HepG2 (cell line): ENCODE measurements around the gene APRT. TPM values are rescaled to one million over a fixed set of nuclear protein-coding genes. Genes with fewer than 3 reads are reported as not detected.
A peak's percentile ranks its signal among the peaks of the same experiment; 100 is the strongest.

Source experiments
- ATF7 ChIP-seq, 2 experiments: fragments of 450-650 bp in 1 of 2; sonication (generic) in 1 of 2; formaldehyde crosslinking in 1 of 2; IDR thresholded peaks; 2 replicates each; pipeline versions ENCODE4 v1.4.0 to v1.6.1; 2016 to 2020; ENCODE audit warnings: antibody characterized with exemption in 1 of 2, mild to moderate bottlenecking in 1 of 2, missing genetic modification reagents in 1 of 2
- BRCA1 ChIP-seq: sonication (generic); formaldehyde crosslinking; IDR thresholded peaks from 2 replicates; pipeline ENCODE4 v1.4.0; 2020; ENCODE audit warnings: missing genetic modification reagents
- ELK4 ChIP-seq: sonication (generic); formaldehyde crosslinking; IDR thresholded peaks from 2 replicates; pipeline ENCODE4 v1.9.0; 2021; ENCODE audit warnings: missing genetic modification reagents, borderline replicate concordance
- EZH2 ChIP-seq: conservative IDR thresholded peaks from 2 replicates; pipeline ENCODE4 v1.6.1; 2012; ENCODE audit warnings: mild to moderate bottlenecking, low read depth, low read length, moderate library complexity
- ISL2 ChIP-seq: sonication (generic); formaldehyde crosslinking; IDR thresholded peaks from 2 replicates; pipeline ENCODE4 v1.5.0; 2020; ENCODE audit warnings: missing genetic modification reagents
- RAD21 ChIP-seq: fragments of 450-650 bp; formaldehyde crosslinking; IDR thresholded peaks from 2 replicates; pipeline ENCODE4 v1.5.0; 2020; ENCODE audit warnings: mild to moderate bottlenecking
- SMARCC2 ChIP-seq: fragments of 450-650 bp; IDR thresholded peaks from 2 replicates; pipeline ENCODE4 v1.6.1; 2017; ENCODE audit warnings: antibody characterized with exemption, mild to moderate bottlenecking
- YEATS2 ChIP-seq: sonication (generic); formaldehyde crosslinking; IDR thresholded peaks from 2 replicates; pipeline ENCODE4 v1.4.0; 2020; ENCODE audit warnings: missing genetic modification reagents, borderline replicate concordance
- ZMYM3 ChIP-seq: sonication (generic); formaldehyde crosslinking; IDR thresholded peaks from 2 replicates; pipeline ENCODE4 v1.5.1; 2020; ENCODE audit warnings: mild to moderate bottlenecking, missing genetic modification reagents
- ZNF331 ChIP-seq: sonication (generic); formaldehyde crosslinking; IDR thresholded peaks from 2 replicates; pipeline ENCODE4 v1.4.0; 2020; ENCODE audit warnings: missing genetic modification reagents
- ZNF678 ChIP-seq: sonication (generic); formaldehyde crosslinking; IDR thresholded peaks from 2 replicates; pipeline ENCODE4 v1.4.0; 2020; ENCODE audit warnings: mild to moderate bottlenecking, missing genetic modification reagents
- ZNF839 ChIP-seq: sonication (generic); formaldehyde crosslinking; IDR thresholded peaks from 2 replicates; pipeline ENCODE4 v1.4.0; 2020; ENCODE audit warnings: missing genetic modification reagents, mild to moderate bottlenecking, borderline replicate concordance
- polyA plus RNA-seq, 8 experiments: library from polyadenylated mRNA; depleted of rRNA in 3 of 8; stranded (reverse) in 7 of 8; unstranded in 1 of 8; fragments of >200 nt; fragmentation: Illumina TruSeq in 4 of 8; extraction: Trizol in 4 of 8; gene quantifications; 2 replicates each; pipeline versions ENCODE4 v1.2.1 to v1.2.3, GENCODE V29; 2011 to 2016; ENCODE audit warnings: low read depth in 4 of 8, missing spikeins in 1 of 8, mixed read lengths in 1 of 8; ENCODE audit not compliant: insufficient read depth in 1 of 8
- total RNA-seq, 5 experiments: library from RNA; depleted of rRNA; stranded (reverse); fragments of >200 nt; fragmentation: Illumina TruSeq; extraction: Trizol; gene quantifications; 2 replicates each; pipeline ENCODE4 v1.2.3, GENCODE V29; 2016; ENCODE audit warnings: low read depth in 1 of 5
- TF ChIP-seq, protein P1 (sequence below), 2 experiments: sonication (generic) in 1 of 2; formaldehyde crosslinking in 1 of 2; IDR thresholded peaks; 2 replicates each; pipeline versions ENCODE4 v1.6.1 to v1.9.0; 2014 to 2022; ENCODE audit warnings: antibody characterized with exemption in 1 of 2, borderline replicate concordance in 1 of 2, inconsistent platforms in 1 of 2, low read depth in 1 of 2, missing genetic modification reagents in 1 of 2
- TF ChIP-seq, protein P2 (sequence below): sonication (generic); formaldehyde crosslinking; IDR thresholded peaks from 2 replicates; pipeline ENCODE4 v1.4.0; 2020; ENCODE audit warnings: missing genetic modification reagents
- TF ChIP-seq, protein P3 (sequence below): sonication (generic); formaldehyde crosslinking; IDR thresholded peaks from 2 replicates; pipeline ENCODE4 v1.4.0; 2020; ENCODE audit warnings: missing genetic modification reagents; ENCODE audit errors: not compliant biosample characterization

Gene APRT
- total and polyA plus RNA-seq, 2 of the 13 experiments (the other 11 are each of a cell fraction or from before 2014, with no cell fraction given), result 155 to 242 TPM

DNA sequence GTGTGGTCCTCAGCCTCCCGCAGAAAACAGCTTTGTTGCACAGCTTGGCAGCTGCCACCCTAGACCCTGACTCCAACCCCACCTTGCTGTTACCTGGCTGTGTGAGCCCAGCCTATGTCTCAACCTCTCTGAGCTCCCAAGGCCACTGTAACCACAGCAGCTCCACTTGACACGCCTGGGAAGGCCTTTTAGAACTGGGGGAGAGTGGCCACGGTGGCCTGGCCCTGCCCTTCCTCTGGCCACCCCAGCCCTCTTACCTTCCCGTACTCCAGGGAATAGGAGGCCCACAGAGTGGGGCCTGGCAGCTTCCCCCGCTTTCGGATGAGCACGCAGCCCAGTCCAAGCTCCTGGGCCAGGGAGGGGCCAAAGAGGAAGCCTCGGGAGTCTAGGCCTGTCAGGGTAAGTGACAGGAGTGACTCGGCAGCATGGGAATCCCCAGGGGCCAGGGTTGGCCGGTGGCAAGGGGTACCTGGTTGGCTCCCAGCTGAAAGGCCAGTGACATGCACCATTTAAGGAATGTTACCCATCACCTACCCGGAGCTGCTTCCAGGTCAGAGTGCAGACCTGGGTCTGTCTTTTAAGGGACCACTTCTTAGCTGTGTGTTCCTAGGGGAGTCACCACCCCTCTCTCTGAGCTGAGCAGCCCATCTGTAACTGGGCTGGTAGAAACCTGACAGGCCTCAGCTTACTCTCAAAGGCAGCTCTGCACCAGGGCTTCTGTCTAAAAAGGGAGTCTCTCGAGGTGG is 1.4 kb downstream of the APRT start (continued):
- TF ChIP-seq, protein P1, sequence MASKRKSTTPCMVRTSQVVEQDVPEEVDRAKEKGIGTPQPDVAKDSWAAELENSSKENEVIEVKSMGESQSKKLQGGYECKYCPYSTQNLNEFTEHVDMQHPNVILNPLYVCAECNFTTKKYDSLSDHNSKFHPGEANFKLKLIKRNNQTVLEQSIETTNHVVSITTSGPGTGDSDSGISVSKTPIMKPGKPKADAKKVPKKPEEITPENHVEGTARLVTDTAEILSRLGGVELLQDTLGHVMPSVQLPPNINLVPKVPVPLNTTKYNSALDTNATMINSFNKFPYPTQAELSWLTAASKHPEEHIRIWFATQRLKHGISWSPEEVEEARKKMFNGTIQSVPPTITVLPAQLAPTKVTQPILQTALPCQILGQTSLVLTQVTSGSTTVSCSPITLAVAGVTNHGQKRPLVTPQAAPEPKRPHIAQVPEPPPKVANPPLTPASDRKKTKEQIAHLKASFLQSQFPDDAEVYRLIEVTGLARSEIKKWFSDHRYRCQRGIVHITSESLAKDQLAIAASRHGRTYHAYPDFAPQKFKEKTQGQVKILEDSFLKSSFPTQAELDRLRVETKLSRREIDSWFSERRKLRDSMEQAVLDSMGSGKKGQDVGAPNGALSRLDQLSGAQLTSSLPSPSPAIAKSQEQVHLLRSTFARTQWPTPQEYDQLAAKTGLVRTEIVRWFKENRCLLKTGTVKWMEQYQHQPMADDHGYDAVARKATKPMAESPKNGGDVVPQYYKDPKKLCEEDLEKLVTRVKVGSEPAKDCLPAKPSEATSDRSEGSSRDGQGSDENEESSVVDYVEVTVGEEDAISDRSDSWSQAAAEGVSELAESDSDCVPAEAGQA (IDR thresholded peaks at IDR 0.05; ENCODE audit: low read depth), result no peak
- TF ChIP-seq, protein P1 (CRISPR knock-in tag; IDR thresholded peaks at IDR 0.05; ENCODE audit: borderline replicate concordance), result no peak
- no peak for TF ChIP-seq BRCA1 (CRISPR knock-in tag)
- no peak for TF ChIP-seq EZH2
- TF ChIP-seq, protein P2, sequence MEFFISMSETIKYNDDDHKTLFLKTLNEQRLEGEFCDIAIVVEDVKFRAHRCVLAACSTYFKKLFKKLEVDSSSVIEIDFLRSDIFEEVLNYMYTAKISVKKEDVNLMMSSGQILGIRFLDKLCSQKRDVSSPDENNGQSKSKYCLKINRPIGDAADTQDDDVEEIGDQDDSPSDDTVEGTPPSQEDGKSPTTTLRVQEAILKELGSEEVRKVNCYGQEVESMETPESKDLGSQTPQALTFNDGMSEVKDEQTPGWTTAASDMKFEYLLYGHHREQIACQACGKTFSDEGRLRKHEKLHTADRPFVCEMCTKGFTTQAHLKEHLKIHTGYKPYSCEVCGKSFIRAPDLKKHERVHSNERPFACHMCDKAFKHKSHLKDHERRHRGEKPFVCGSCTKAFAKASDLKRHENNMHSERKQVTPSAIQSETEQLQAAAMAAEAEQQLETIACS, result 0 out of 2 replicates have a peak, but pooled peaks have one; percentile 11
- no peak for TF ChIP-seq ELK4
- no peak for TF ChIP-seq YEATS2 (CRISPR knock-in tag)
- no peak for TF ChIP-seq SMARCC2
- TF ChIP-seq ATF7 (IDR thresholded peaks at IDR 0.05), result no peak
- TF ChIP-seq ATF7 (CRISPR knock-in tag; IDR thresholded peaks at IDR 0.05), result no peak
- TF ChIP-seq RAD21 (CRISPR knock-in tag), result no peak
- TF ChIP-seq ZNF331 (CRISPR knock-in tag), result peak; percentile 17; the same call in 1 of the 2 replicates
- TF ChIP-seq, protein P3, sequence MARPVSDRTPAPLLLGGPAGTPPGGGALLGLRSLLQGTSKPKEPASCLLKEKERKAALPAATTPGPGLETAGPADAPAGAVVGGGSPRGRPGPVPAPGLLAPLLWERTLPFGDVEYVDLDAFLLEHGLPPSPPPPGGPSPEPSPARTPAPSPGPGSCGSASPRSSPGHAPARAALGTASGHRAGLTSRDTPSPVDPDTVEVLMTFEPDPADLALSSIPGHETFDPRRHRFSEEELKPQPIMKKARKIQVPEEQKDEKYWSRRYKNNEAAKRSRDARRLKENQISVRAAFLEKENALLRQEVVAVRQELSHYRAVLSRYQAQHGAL, result no peak
- TF ChIP-seq ISL2 (CRISPR knock-in tag), result no peak
- TF ChIP-seq ZMYM3 (CRISPR knock-in tag), result peak; percentile 69; the same call in 1 of the 2 replicates
- no peak for TF ChIP-seq ZNF839 (CRISPR knock-in tag)
- TF ChIP-seq ZNF678, result peak; percentile 57; the same call in 1 of the 2 replicates
